Stimulated activated CD4-positive, alpha-beta T cell treated with anti-CD3 and anti-CD28 coated beads, TNF-alpha, amount 100 ng/mL, for 48 hours (primary cell): Measurements from ENCODE around the gene AXDND1.
"Not testable (repeated sequence)": the region's sequence is repeated elsewhere in the genome, so short reads cannot be mapped to it uniquely, and the experiment has no call there.

Experiments used
- DNase-seq, 3 donors: peaks; one replicate each; pipeline ENCODE4 v3.0.0-alpha.2; 2020; ENCODE audit warnings: low read depth in 3 of 3

The AXDND1 gene

DNA sequence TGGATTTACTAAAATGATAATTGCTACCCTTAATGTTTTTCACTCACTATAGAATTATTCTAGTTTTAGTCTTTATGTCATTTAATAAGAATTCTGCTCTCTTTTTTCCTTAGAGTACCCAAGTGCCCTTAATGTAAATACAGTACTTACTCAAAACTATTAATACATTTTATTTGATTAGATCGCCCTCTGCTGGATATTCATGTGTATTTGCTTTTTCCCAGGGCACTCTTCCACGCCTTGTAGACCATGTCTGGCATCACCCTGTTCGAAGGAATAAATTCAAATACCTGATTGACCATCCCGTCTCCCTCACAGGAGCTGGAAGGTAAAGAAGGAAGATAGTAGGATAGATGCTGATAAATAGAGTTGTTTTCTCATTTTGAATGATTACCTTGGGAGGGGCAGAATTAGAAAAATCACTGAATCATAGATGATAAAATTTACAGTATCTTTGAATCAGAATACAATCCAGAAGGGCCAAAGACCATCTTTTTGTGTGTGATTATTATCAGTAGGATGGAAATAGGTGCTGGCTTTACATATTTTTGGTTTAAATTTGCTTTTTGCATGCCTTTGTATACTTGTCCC lies 4.1 kb downstream of the AXDND1 start:
- no peak for DNase-seq

GRCh38 chr1:179372160-179372559 lies 6.4 kb downstream of the AXDND1 start:
- no peak for DNase-seq

DNA sequence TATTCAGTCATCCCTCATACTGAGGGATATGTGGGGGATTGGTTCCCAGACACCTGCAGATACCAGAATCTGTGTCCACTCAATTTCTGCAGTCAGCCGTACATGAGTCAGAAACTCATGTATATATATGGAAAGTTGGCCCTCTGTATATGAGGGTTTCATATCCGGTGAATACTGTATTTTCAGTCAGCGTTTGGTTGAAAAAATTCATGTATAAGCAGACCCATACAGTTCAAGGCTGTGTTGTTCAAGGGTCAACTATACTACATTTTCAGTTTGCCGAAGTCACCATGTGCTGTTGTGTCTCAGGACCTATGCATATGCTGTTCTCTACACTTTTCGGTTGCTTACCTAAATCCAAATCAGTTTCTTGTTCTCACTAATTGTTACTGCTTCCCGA lies 10.5 kb downstream of the AXDND1 start:
- DNase-seq = no peak

DNA sequence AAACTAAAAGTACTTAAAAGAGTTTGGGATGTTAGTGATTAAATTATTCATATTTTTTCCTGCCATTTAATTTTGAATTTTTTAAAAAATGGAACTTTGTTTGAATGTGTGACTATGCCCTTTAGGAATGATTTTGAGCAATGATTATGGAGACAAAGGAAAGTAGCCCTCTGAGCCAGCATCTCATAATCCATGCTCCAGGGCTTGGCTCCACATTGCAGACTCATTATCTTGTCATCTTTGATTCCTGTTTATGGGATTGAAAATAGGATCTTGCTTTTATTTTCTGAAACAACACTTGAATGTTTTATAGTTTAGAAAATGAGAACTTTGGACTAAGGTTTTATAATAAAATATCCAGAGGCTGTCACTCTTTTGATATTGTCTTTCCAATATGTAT lies 14.5 kb downstream of the AXDND1 start:
- no peak for DNase-seq

DNA sequence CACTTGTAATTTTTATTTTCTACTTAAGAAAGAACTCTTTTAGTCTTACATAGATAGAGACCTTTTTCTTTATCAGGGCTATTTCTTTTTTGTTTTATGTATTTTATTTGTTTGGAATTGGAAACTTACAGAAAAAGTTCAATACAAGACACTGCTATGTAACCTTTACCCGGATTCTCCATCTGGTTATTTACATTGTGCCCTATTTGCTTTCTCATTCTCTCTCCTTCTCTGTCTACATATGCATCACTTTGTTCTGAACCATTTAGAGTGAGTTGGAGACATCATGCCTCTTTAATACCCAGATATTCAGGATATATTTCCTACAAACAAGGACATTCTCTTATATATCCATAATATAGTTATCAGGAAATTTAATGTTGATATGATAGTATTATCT lies 18.3 kb downstream of the AXDND1 start:
- no peak for DNase-seq

DNA sequence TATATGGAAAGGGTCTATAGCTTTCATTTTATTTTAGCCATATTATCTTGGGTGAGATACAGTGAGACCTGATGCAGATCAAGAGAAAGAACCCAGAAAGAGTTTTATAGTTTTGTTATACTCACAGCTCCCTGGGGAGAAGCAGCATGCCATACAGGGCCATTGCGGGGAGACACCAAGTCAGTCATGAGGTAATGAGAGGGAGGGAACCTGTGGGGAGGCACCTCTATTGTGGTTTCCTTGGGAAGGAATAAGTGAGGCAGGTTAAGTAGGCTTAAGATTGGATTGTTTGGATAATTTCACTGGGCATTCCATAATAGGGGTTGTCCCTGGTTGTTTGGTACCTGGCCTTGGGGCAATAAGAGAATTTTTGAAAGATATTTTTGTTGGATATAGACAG lies 19.7 kb downstream of the AXDND1 start:
- no peak for DNase-seq

DNA sequence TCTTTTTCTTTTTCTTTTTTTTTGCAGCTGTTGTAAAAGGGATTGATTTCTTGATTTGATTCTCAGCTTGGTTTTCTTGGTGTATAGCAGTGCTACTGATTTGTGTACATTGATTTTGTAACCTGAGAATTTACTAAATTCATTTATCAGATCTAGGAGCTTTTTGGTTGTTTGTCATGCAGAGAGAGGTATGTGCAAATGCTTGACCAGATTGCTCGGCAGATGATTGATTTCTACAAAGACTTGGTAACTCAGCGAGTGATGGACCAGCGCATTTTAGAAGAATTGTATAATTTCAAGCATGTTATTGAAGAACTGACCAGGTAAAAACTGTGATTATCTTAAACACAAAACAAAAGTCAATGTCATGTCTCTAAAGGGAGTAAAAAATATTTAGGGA lies 27.9 kb downstream of the AXDND1 start:
- DNase-seq = no peak

GRCh38 chr1:179399399-179399798 lies 33.6 kb downstream of the AXDND1 start:
- not testable (repeated sequence) for DNase-seq

GRCh38 chr1:179417760-179418159 lies 52.0 kb downstream of the AXDND1 start:
- not testable (repeated sequence) for DNase-seq

- not testable (repeated sequence) for DNase-seq
Measured at GRCh38 chr1:179418706-179419105, 52.9 kb downstream of the AXDND1 start.

DNA sequence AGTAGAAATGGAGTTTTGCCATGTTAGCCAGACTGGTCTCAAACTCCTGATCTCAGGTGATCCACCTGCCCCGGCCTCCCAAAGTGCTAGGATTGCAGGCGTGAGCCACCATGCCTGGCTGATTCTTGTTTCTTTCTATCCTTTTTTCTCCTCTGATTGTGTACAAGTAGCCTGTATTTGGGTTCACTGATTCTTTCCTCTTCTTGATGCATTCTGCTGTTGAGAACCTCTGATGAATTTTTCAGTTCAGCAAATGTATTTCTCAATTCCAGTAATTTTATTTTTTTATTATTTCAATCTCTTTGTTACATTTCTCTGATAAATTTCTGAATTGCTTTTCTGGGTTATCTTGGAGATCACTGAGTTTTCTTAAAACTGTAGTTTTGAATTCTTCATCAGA lies 58.8 kb downstream of the AXDND1 start:
- DNase-seq = no peak

DNA sequence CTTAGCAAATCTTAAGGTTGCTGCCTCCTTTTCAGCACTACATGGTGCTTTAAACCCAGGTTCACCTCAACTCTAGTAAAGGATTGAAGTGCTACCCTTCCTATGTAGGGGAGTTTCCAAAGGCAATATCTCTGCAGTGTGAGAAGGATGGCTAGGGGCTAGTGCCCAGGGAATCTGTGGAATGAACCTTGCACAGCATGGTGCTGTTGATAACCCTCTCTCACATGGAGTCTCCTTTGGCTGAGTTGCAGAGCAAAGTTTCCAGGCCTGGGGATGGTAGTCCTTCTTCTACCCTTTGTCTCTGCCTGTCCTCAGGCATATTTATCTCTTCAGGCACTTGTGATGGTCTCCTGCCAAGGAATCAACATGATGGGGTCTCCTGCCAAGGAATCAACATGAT lies 59.4 kb downstream of the AXDND1 start:
- DNase-seq = no peak

- DNase-seq = no peak
Measured at GRCh38 chr1:179437171-179437570, 71.4 kb downstream of the AXDND1 start.

DNA sequence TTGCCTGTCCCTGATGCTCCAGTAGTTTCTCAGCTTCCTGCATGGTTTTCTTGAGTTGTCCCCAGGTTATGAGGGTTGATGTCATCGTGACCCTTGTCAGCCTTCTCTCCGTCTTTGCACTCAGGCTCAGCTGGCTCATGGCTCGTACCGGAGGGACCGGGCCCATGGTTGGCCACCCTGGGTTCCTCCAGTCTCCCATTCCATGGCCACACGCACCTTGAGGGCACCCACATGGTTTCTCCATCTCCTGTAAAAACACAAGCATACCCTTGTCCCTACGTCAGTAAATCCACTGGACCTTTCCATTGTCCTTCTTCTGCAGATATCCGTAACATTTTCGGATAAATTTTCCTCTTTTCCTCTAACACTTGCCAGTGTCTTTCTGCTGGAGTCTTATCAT lies 73.9 kb downstream of the AXDND1 start:
- not testable (repeated sequence) for DNase-seq

DNA sequence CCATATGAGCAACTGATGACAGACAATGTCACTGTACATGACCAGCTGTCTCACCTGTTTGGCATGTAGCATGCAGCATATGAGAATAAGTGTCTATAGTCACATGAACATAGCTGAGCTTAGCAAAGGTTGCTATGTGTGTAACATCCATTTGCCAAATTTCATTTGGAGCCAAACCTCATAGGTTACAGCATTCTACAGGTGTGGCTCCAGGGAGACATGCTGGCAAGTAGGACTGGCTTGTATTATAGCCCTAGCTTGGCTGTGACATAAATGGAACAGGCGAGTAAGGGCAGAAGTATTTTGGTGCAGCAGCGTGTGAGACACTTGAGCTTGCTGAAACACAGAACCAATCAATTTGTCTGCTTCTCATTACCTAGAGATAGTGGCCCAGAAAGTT lies 74.5 kb downstream of the AXDND1 start:
- DNase-seq = not testable (repeated sequence)

DNA sequence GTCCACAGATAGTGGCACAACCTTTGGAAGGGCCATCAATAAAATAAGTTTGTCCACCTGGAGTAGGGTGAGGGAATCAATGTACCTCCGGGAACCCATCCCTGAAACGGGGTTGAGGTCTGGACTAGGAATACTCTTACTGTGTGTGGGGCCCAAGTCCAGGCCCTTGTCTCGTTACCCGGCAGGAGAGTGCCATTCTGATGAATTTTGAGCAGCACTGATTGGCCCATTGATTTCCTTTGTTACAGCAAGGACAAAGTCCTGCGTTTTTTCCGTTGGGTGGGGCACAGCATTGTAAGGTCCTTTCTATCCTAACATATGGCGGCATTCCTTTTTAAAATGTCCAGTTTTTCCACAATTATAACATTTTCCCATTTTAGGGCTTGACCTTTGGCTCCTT lies 75.2 kb downstream of the AXDND1 start:
- no peak for DNase-seq

DNA sequence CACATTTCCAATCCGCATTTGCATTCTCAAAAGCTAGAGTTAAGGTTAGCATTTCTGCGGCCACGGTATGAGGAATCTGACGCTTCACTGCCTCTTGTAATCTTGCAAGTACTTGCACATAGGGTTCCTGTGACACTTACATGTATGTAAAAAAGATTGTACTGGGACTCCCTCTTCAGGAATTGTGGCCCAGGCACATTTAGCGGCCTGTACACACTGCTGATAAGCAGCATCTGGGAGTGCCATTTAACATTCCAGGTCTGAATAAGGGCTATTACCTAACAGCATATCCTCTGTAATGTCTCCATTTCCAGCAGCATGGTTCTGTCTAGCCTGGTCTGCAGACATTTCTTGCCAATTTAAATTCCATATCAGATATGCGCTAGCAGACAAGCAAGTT lies 75.7 kb downstream of the AXDND1 start:
- DNase-seq = no peak

DNA sequence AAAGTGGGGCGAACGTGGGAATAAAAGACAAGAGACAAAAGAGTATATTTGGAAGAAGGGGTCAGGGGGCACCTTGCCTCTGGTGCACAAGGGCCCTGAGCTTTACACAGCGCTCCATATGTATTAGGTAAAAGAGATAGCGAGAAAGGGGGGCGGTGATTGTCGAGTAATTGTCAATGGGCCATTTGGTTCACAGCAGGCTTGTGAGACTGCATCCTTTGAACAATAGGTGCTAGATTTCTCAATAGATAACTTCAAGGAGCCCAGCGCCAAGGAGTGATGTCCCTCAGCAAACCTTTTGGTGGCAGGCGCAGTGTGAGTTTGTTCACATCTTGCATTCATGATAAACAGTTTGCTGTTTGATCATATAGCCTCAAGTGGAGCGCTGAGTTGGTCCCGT lies 77.1 kb downstream of the AXDND1 start:
- not testable (repeated sequence) for DNase-seq

- DNase-seq = no peak
Measured at GRCh38 chr1:179445593-179445992, 79.8 kb downstream of the AXDND1 start.

DNA sequence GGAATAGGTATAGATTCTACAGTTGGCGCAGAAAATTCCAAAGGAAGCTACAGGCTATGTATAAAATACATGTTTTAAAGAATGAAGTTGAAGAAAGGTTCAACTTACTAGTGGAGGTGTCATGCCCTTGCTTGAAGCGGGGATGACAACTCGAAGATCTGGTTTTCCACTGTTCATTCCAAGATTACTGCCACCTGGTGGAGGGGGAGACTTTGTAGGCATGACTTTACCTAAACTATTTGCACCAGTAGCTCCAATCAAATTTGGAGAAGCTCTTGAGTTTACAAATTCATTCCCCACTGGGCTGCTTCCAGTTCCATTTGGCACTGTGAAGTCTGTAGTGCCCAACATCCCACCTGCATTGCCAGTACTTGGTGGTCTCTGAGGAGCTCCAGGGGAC lies 81.7 kb downstream of the AXDND1 start:
- DNase-seq = no peak

- no peak for DNase-seq
Measured at GRCh38 chr1:179448437-179449149, 82.8 kb downstream of the AXDND1 start.

DNA sequence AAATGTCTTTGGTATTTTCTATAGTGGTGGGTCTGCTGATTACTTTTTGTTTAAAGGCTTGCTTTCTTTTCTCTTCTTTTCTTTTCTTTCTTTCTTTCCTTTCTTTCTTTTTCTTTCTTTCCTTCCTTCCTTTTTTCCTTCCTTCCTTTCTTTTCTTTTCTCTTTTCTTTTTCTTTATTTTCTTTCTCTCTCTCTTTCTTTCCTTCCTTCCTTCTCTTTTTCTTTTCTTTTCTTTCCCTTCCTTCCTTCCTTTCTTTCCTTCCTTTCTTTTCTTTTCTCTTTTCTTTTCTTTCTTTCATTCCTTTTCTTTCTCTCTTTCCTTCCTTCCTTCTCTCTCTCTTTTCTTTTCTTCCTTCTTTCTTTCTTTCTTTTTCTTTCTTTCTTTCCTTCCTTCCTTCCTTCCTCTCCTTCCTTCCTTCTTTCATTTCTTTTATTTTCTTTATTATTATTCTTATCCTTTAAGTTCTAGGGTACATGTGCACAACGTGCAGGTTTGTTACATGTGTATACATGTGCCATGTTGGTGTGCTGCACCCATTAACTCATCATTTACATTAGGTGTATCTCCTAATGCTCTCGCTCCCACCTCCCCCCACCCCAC lies 93.9 kb downstream of the AXDND1 start:
- not testable (repeated sequence) for DNase-seq

DNA sequence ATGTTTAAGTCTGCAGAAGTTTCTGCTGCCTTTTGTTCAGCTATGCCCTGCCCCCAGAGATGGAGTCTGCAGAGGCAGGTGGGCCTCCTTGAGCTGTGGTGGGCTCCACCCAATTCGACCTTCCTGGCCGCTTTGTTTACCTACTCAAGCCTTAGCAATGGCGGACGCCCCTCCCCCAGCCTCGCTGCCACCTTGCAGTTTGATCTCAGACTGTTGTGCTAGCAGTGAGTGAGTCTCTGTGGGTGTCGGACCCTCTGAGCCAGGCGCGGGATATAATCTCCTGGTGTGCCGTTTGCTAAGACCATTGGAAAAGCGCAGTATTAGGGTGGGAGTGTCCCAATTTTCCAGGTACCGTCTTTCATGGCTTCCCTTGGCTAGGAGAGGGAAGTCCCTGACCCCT lies 99.9 kb downstream of the AXDND1 start:
- not testable (repeated sequence) for DNase-seq
